AG09309 (cell line): ENCODE data around the gene CD2AP.
"Not testable (repeated sequence)": the region's sequence is repeated elsewhere in the genome, so short reads cannot be mapped to it uniquely, and the experiment has no call there.

Source experiments
- DNase-seq: peaks from one replicate; pipeline ENCODE4 v3.0.0-alpha.2; 2010; ENCODE audit warnings: low read depth
- H3K4me3 ChIP-seq: 2 replicates; pipeline ENCODE4 v1.5.1; 2011; ENCODE audit warnings: mild to moderate bottlenecking, low read depth, low read length, moderate library complexity; ENCODE audit not compliant: control insufficient read depth
- CTCF ChIP-seq: IDR thresholded peaks from 2 replicates; pipeline ENCODE4 v1.5.1; 2011; ENCODE audit warnings: mild to moderate bottlenecking, low read depth, low read length, inconsistent platforms; ENCODE audit not compliant: insufficient read depth, control insufficient read depth; ENCODE audit errors: missing control alignments

CD2AP gene

GRCh38 chr6:47631269-47631772 is 153.7 kb downstream of the CD2AP start:
- DNase-seq = no peak
- no peak overlapping the region for H3K4me3 ChIP-seq
- TF ChIP-seq CTCF = peak; percentile 53

- no peak for TF ChIP-seq CTCF
- no peak for DNase-seq
- H3K4me3 ChIP-seq = no peak overlapping the region
Measured at GRCh38 chr6:47631797-47632196, 154.2 kb downstream of the CD2AP start.

- no peak for DNase-seq
- no peak overlapping the region for H3K4me3 ChIP-seq
- TF ChIP-seq CTCF = peak; percentile 22
Measured at GRCh38 chr6:47633141-47633540, 155.6 kb downstream of the CD2AP start.

GRCh38 chr6:47634210-47635047 is 156.8 kb downstream of the CD2AP start:
- no peak for TF ChIP-seq CTCF
- no peak overlapping the region for H3K4me3 ChIP-seq
- no peak for DNase-seq

- no peak for DNase-seq
- no peak overlapping the region for H3K4me3 ChIP-seq
- TF ChIP-seq CTCF = no peak
Measured at GRCh38 chr6:47646689-47647088, 169.1 kb downstream of the CD2AP start.

GRCh38 chr6:47647188-47647587 is 169.6 kb downstream of the CD2AP start:
- no peak for DNase-seq
- no peak overlapping the region for H3K4me3 ChIP-seq
- no peak for TF ChIP-seq CTCF

- not testable (repeated sequence) for H3K4me3 ChIP-seq, DNase-seq
Measured at GRCh38 chr6:47647626-47648025, 170.0 kb downstream of the CD2AP start.
